GM13976 (cell line): ENCODE measurements around the gene TMEM252.

Source experiments
- DNase-seq: peaks from one replicate; pipeline ENCODE4 v3.0.0; 2012; ENCODE audit warnings: low spot score
- CTCF ChIP-seq: IDR thresholded peaks from 2 replicates; pipeline ENCODE4 v1.5.1; 2012; ENCODE audit warnings: borderline replicate concordance, mild to moderate bottlenecking; ENCODE audit not compliant: insufficient read depth; ENCODE audit errors: extremely low read depth, missing control alignments, control extremely low read depth
- in situ Hi-C: fragments of 300-500 bp; cut with MboI; formaldehyde crosslinking; loops from one replicate; pipeline ENCODE4 v1.12.0; 2022; ENCODE audit warnings: low sequenced_read_pairs, mixed read lengths, inconsistent platforms; ENCODE audit not compliant: unreplicated experiment

The TMEM252 gene

GRCh38 chr9:68532131-68532530 lies 8.6 kb downstream of the TMEM252 start:
- in situ Hi-C loops = no loop called here
- TF ChIP-seq CTCF = no peak
- no peak for DNase-seq

GRCh38 chr9:68530618-68531017 lies 10.1 kb downstream of the TMEM252 start:
- in situ Hi-C loops = no loop called here
- TF ChIP-seq CTCF = no peak
- DNase-seq = no peak

GRCh38 chr9:68523367-68523936 lies 17.2 kb downstream of the TMEM252 start:
- DNase-seq = no peak
- in situ Hi-C loops = no loop called here

GRCh38 chr9:68522954-68523353 lies 17.7 kb downstream of the TMEM252 start:
- no peak for DNase-seq
- in situ Hi-C loops = no loop called here
- no peak for TF ChIP-seq CTCF

More at GRCh38 chr9:68523367-68523936, 17.2 kb downstream of the TMEM252 start:
- TF ChIP-seq CTCF = no peak

- no peak for DNase-seq
- in situ Hi-C loops = no loop called here
- no peak for TF ChIP-seq CTCF
These were observed 18.6 kb downstream of the TMEM252 start for GRCh38 chr9:68522131-68522530.

- DNase-seq = no peak
- no peak for TF ChIP-seq CTCF
- in situ Hi-C loops = no loop called here
These were observed 25.2 kb downstream of the TMEM252 start for GRCh38 chr9:68515326-68516017.
